ENCODE results near the gene PARVB.

Gene PARVB

DNA sequence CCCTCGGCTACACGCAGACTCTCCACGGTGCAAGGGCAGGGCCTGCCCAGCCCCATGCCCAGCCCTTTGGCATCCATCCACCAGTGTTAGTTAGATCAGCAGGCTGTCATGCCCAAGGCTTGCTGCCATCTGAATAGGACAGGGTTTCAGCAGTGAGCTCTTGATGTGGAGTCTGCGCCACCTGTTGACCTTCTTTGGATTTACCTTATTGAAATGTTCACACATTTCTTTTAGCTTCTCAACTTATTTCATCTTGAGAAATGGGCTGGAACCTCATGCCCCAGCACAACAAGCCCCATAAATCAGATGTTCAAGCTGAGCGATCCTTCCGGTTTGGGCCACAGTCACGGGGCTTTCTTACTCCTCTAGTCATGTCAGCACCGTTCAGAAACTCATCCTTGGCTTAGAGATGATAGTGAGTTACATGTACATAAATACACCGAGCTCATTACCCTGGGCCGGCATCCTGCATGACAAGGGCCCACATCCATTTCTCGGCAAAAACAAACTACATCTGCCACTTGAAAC, 61.7 kb downstream of the PARVB start:
- no peaks in the 10 kb centered on the region for H3K27me3 ChIP-seq (ENCODE audit: control insufficient read depth in 2 of 2, insufficient read depth in 2 of 2, low read length in 2 of 2)
- H3K36me3 ChIP-seq (ENCODE audit: control insufficient read depth in 2 of 2, insufficient read depth in 2 of 2, low read length in 2 of 2): no peaks in the 10 kb centered on the region
- H3K27ac ChIP-seq (ENCODE audit: low read depth in 2 of 2, low read length in 2 of 2): no peak overlapping the region
- H3K4me1 ChIP-seq (ENCODE audit: control insufficient read depth in 2 of 2, insufficient read depth in 2 of 2, low read length in 2 of 2): peaks cover 2% of the 10 kb centered on the region in 2 donors
- no peak overlapping the region for H3K4me3 ChIP-seq (ENCODE audit: low read length in 2 of 2)
- H3K9ac ChIP-seq (ENCODE audit: low read depth in 1 of 2, low read length in 2 of 2): no peak overlapping the region
- H3K9me3 ChIP-seq (ENCODE audit: control insufficient read depth in 2 of 2, low read length in 2 of 2): no peaks in the 10 kb centered on the region

GRCh38 chr22:44086271-44087088, 62.4 kb downstream of the PARVB start:
- Histone ChIP-seq H3K9ac (ENCODE audit: low read depth in 1 of 2, low read length in 2 of 2) (no peak overlapping the region), H3K4me3 (ENCODE audit: low read length in 2 of 2) (no peak overlapping the region), H3K27ac (ENCODE audit: low read depth in 2 of 2, low read length in 2 of 2) (peak overlapping the region in 1 of 2 donors; percentile 11), H3K27me3 (ENCODE audit: control insufficient read depth in 2 of 2, insufficient read depth in 2 of 2, low read length in 2 of 2) (no peaks in the 10 kb centered on the region), H3K36me3 (ENCODE audit: control insufficient read depth in 2 of 2, insufficient read depth in 2 of 2, low read length in 2 of 2) (no peaks in the 10 kb centered on the region), H3K9me3 (ENCODE audit: control insufficient read depth in 2 of 2, low read length in 2 of 2) (no peaks in the 10 kb centered on the region), H3K4me1 (ENCODE audit: control insufficient read depth in 2 of 2, insufficient read depth in 2 of 2, low read length in 2 of 2) (peaks cover 0 to 2% of the 10 kb centered on the region in 2 donors)

DNA sequence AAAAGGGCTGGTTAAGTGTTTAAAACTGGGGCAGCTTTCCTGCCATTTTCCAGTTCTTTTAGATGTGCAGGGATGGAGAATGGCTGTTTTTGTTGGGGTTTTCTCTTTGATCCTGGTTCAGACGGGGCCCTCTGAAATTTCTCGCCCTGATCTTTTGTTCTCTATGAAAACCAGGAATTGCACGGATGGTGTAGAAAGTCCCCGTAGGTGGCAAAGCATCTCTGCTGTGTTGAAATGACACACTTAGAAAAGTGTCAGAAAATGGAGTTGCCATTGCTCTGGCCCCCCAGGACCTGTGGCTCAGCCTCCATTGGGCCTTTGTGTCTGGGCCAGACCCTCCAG, 63.0 kb downstream of the PARVB start:
- Histone ChIP-seq H3K4me1 (ENCODE audit: control insufficient read depth in 2 of 2, insufficient read depth in 2 of 2, low read length in 2 of 2) (peaks cover 0 to 2% of the 10 kb centered on the region in 2 donors), H3K9ac (ENCODE audit: low read depth in 1 of 2, low read length in 2 of 2) (no peak overlapping the region), H3K27ac (ENCODE audit: low read depth in 2 of 2, low read length in 2 of 2) (peak overlapping the region in 1 of 2 donors; percentile 11), H3K36me3 (ENCODE audit: control insufficient read depth in 2 of 2, insufficient read depth in 2 of 2, low read length in 2 of 2) (no peaks in the 10 kb centered on the region), H3K27me3 (ENCODE audit: control insufficient read depth in 2 of 2, insufficient read depth in 2 of 2, low read length in 2 of 2) (no peaks in the 10 kb centered on the region), H3K9me3 (ENCODE audit: control insufficient read depth in 2 of 2, low read length in 2 of 2) (no peaks in the 10 kb centered on the region), H3K4me3 (ENCODE audit: low read length in 2 of 2) (no peak overlapping the region)

DNA sequence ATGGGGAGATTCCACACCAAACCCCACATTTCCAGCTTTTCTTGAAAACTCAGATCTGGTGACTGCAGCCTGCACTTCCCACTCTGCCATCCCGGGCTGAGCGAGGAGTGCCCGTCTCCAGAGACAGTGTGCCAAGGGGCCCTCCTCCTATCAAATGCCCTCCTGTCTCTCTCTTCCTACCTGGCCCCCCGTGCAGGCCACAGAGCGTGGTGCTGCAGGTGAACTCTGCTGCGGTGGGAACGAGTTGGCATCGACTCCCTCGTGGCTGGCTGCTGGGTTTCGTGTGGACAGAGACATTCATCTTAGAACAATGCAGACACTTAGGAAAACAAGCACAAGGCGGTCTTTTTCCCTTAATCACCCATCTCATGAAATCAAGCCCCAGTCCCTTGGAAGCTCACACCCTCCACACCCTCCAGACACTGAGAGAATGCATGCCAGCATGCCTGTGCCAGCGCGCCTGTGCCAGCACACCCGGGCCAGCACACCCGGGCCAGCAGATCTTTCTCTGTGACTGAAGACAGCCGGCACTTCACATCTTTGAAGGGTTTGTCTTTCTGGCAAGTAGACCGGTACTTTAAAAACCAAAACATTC, 65.0 kb downstream of the PARVB start:
- no peaks in the 10 kb centered on the region for H3K27me3 ChIP-seq (ENCODE audit: control insufficient read depth in 2 of 2, insufficient read depth in 2 of 2, low read length in 2 of 2)
- peaks cover 0 to 2% of the 10 kb centered on the region in 2 donors for H3K4me1 ChIP-seq (ENCODE audit: control insufficient read depth in 2 of 2, insufficient read depth in 2 of 2, low read length in 2 of 2)
- H3K9me3 ChIP-seq (ENCODE audit: control insufficient read depth in 2 of 2, low read length in 2 of 2): no peaks in the 10 kb centered on the region
- H3K36me3 ChIP-seq (ENCODE audit: control insufficient read depth in 2 of 2, insufficient read depth in 2 of 2, low read length in 2 of 2): no peaks in the 10 kb centered on the region
- no peak overlapping the region for H3K27ac ChIP-seq (ENCODE audit: low read depth in 2 of 2, low read length in 2 of 2)
- no peak overlapping the region for H3K9ac ChIP-seq (ENCODE audit: low read depth in 1 of 2, low read length in 2 of 2)
- H3K4me3 ChIP-seq (ENCODE audit: low read length in 2 of 2): no peak overlapping the region

GRCh38 chr22:44089717-44090570, 65.8 kb downstream of the PARVB start:
- Histone ChIP-seq H3K36me3 (ENCODE audit: control insufficient read depth in 2 of 2, insufficient read depth in 2 of 2, low read length in 2 of 2) (no peaks in the 10 kb centered on the region), H3K4me3 (ENCODE audit: low read length in 2 of 2) (no peak overlapping the region), H3K9me3 (ENCODE audit: control insufficient read depth in 2 of 2, low read length in 2 of 2) (no peaks in the 10 kb centered on the region), H3K4me1 (ENCODE audit: control insufficient read depth in 2 of 2, insufficient read depth in 2 of 2, low read length in 2 of 2) (peaks cover 0 to 2% of the 10 kb centered on the region in 2 donors), H3K27me3 (ENCODE audit: control insufficient read depth in 2 of 2, insufficient read depth in 2 of 2, low read length in 2 of 2) (no peaks in the 10 kb centered on the region), H3K27ac (ENCODE audit: low read depth in 2 of 2, low read length in 2 of 2) (no peak overlapping the region), H3K9ac (ENCODE audit: low read depth in 1 of 2, low read length in 2 of 2) (no peak overlapping the region)

DNA sequence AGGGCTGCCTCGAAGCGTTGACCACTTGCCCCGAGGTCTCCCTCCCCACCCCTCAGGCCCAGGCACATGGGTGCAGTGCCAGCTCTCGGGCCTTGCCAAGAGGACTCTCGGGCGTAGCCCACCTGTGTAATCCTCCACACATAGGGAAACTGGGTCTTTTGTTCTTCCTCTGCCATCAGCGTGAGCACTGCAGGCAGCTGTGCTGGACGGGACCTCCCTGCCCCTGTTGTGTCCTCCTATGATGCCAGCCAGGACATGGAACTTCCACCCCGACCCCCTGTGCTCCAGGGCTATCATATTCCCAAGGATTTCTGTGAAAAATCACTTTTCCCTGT, 66.4 kb downstream of the PARVB start:
- Histone ChIP-seq H3K9ac (ENCODE audit: low read depth in 1 of 2, low read length in 2 of 2) (no peak overlapping the region), H3K4me1 (ENCODE audit: control insufficient read depth in 2 of 2, insufficient read depth in 2 of 2, low read length in 2 of 2) (peaks cover 0 to 1% of the 10 kb centered on the region in 2 donors), H3K27me3 (ENCODE audit: control insufficient read depth in 2 of 2, insufficient read depth in 2 of 2, low read length in 2 of 2) (no peaks in the 10 kb centered on the region), H3K27ac (ENCODE audit: low read depth in 2 of 2, low read length in 2 of 2) (no peak overlapping the region), H3K36me3 (ENCODE audit: control insufficient read depth in 2 of 2, insufficient read depth in 2 of 2, low read length in 2 of 2) (no peaks in the 10 kb centered on the region), H3K9me3 (ENCODE audit: control insufficient read depth in 2 of 2, low read length in 2 of 2) (no peaks in the 10 kb centered on the region), H3K4me3 (ENCODE audit: low read length in 2 of 2) (no peak overlapping the region)

DNA sequence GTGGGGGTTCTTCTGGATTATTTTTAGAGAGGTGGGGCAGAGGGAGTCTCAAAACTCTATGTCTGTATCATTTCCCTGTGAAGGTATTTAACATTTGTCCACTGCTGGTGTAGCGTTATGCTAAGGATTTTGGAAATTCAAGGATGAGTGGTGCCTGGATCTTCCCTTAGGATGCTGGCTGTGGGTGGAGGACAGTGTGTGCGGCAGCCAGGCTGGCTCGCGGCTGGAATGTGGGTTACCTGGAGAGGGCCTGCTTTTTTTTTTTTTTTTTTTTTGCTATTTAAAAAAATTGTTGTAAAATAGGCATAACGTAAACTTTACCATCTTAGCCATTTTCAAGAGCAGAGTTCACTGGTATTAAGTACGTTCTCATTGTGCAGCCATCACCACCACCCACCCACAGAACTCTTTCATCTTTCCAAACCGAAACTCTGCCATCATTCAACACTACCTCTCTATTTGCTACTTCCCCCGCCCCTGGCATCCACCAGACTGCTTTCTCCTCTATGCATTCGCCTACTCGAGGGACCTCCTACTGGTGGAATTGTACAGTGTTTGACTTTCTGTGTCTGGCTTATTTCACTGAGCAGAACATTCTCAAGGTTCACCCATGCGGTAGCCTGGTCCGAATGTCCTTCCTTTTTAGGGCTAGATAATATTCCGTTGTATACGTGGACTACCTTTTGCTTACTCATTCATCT, 67.1 kb downstream of the PARVB start:
- Histone ChIP-seq H3K27ac (ENCODE audit: low read depth in 2 of 2, low read length in 2 of 2) (no peak overlapping the region), H3K9ac (ENCODE audit: low read depth in 1 of 2, low read length in 2 of 2) (no peak overlapping the region), H3K27me3 (ENCODE audit: control insufficient read depth in 2 of 2, insufficient read depth in 2 of 2, low read length in 2 of 2) (no peaks in the 10 kb centered on the region), H3K4me3 (ENCODE audit: low read length in 2 of 2) (no peak overlapping the region), H3K36me3 (ENCODE audit: control insufficient read depth in 2 of 2, insufficient read depth in 2 of 2, low read length in 2 of 2) (no peaks in the 10 kb centered on the region), H3K9me3 (ENCODE audit: control insufficient read depth in 2 of 2, low read length in 2 of 2) (no peaks in the 10 kb centered on the region), H3K4me1 (ENCODE audit: control insufficient read depth in 2 of 2, insufficient read depth in 2 of 2, low read length in 2 of 2) (no peaks in the 10 kb centered on the region)

GRCh38 chr22:44091751-44092150, 67.6 kb downstream of the PARVB start:
- Histone ChIP-seq H3K9me3 (ENCODE audit: control insufficient read depth in 2 of 2, low read length in 2 of 2) (no peaks in the 10 kb centered on the region), H3K27ac (ENCODE audit: low read depth in 2 of 2, low read length in 2 of 2) (no peak overlapping the region), H3K9ac (ENCODE audit: low read depth in 1 of 2, low read length in 2 of 2) (no peak overlapping the region), H3K36me3 (ENCODE audit: control insufficient read depth in 2 of 2, insufficient read depth in 2 of 2, low read length in 2 of 2) (peaks cover 0 to 2% of the 10 kb centered on the region in 2 donors), H3K4me3 (ENCODE audit: low read length in 2 of 2) (no peak overlapping the region), H3K27me3 (ENCODE audit: control insufficient read depth in 2 of 2, insufficient read depth in 2 of 2, low read length in 2 of 2) (no peaks in the 10 kb centered on the region), H3K4me1 (ENCODE audit: control insufficient read depth in 2 of 2, insufficient read depth in 2 of 2, low read length in 2 of 2) (no peaks in the 10 kb centered on the region)

- Histone ChIP-seq H3K4me1 (ENCODE audit: control insufficient read depth in 2 of 2, insufficient read depth in 2 of 2, low read length in 2 of 2) (no peaks in the 10 kb centered on the region), H3K4me3 (ENCODE audit: low read length in 2 of 2) (no peak overlapping the region), H3K9ac (ENCODE audit: low read depth in 1 of 2, low read length in 2 of 2) (no peak overlapping the region), H3K36me3 (ENCODE audit: control insufficient read depth in 2 of 2, insufficient read depth in 2 of 2, low read length in 2 of 2) (peaks cover 0 to 2% of the 10 kb centered on the region in 2 donors), H3K27ac (ENCODE audit: low read depth in 2 of 2, low read length in 2 of 2) (no peak overlapping the region), H3K27me3 (ENCODE audit: control insufficient read depth in 2 of 2, insufficient read depth in 2 of 2, low read length in 2 of 2) (no peaks in the 10 kb centered on the region), H3K9me3 (ENCODE audit: control insufficient read depth in 2 of 2, low read length in 2 of 2) (no peaks in the 10 kb centered on the region)
These were observed 68.6 kb downstream of the PARVB start for GRCh38 chr22:44092636-44093220.

All from mucosa of rectum (tissue), 2 donors.